GM12873 (cell line): ENCODE measurements around the gene SLC12A7.

ENCODE experiments used
- CTCF ChIP-seq: IDR thresholded peaks from 2 replicates; pipeline ENCODE4 v1.5.1; 2012; ENCODE audit warnings: low read depth, mild to moderate bottlenecking, moderate library complexity, low read length, control low read depth; ENCODE audit not compliant: insufficient read depth; ENCODE audit errors: missing control alignments

The SLC12A7 gene

GRCh38 chr5:1110307-1111240 is 1.3 kb downstream of the SLC12A7 start:
- no peak for TF ChIP-seq CTCF

DNA sequence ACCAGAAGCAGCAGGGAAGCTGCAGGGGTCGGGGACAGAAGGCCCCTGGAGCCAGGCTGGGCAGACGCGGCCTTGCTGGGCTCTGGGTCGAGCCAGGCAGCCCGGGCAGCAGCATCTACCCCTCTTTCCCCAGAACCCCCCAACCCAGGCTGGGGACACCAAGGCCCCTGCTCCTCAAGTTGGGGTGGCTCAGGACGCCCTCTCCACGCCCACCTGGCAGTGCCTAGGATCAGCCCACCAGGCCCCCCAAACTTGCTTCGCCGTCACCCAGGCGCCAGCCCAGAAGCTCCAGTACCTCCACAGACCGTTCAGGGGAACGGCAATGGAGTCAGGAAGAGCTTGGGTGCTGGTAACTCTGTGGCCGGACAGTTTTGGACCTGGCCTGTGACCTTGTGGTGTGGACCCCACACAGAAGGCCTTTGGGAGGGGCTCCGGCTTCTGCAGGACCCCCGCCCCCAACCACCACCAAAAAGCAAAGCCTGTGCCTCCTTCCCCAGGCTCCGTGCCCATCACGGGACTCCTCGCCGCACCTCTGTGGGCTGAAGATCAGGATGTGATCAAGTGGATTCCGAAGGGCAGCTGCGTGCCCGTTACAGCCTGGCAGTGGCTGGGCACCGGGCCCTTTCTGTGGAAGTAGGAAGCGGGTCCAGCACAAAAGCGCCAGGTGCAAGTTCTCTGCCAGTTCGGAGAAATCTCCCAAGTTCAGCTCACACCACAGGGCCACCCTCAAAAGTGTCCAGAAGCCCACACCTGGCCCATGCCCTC is 2.1 kb downstream of the SLC12A7 start:
- no peak for TF ChIP-seq CTCF

GRCh38 chr5:1108865-1109174 is 3.0 kb downstream of the SLC12A7 start:
- no peak for TF ChIP-seq CTCF

GRCh38 chr5:1108023-1108864 is 3.6 kb downstream of the SLC12A7 start:
- no peak for TF ChIP-seq CTCF

DNA sequence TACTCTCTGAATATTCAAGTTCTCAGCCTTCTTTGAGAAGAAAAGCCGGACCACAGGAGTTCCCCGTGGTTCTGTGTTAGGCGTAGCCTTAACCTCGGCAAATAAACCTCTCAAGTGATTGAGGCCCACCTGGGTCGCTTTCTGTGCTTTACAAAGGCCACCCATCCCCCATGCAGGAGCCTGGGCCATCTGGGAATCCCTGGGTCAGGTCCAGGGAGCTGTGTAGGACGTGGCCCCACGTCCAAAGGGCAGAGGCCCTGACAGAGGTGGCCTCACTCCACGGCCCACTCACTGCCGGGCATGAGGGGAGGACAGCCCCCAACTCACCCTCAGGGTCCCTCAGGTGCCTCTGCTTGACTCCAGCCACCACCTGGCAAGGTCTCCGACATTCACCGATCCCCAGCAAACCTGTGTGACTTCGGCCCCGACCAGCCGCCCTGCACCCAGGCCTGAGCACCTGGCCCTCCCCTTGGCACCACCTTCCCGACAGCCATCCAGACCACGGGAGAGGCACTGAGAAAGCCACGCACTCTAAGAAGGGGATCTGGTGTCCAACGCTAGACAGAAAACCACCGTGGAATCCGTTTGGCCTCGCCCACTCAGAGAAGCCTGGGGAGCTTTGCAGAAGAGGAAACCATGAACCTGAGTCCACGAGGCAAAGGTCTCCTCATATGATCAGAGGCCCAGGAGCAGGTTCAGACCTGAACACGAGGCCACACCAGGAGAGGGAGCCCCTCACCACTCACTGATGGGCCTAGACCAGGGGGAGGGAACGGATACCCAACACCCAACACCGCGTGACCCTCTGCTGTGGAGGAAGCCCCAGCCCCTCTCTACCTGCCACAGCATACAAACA is 4.5 kb downstream of the SLC12A7 start:
- TF ChIP-seq CTCF = no peak

DNA sequence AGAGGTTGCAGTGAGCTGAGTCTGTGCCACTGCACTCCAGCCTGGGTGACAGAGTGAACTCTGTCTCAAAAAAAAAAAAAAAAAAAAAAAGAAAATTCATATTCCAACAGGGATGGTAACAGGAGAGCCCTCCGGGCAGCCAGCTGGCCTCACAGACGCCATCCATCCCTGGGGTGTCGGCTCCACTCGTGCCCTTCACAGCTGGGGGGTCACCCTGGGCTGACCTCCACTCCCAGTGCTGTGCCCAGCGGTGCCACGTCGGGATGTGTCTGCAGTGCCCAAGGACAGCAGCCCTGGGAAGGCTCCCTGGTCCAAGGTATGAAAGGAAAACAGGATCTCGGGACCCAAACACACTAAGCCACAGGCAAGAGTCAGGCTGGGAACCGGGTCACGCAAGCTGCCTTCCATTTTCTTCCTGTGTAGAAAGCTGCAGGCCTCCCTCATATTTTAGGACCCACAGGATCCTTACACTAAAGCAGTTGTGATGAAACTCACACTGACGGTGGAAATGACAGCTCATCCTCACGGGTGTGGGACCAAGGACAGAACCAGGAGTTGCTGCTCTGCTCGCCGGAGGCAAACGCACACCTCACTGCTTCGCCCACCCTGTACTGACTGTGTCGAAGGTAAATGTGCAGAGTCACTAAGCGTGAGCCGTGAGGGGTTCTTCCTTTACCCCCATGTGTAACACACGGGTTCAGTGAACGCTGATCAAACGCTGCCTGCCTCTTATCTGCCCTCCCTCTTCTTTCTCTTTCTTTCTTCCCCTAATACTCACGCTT is 5.3 kb downstream of the SLC12A7 start:
- no peak for TF ChIP-seq CTCF
